AG10803 (cell line): ENCODE data around the gene ARV1.
"Not testable (repeated sequence)": the region's sequence is repeated elsewhere in the genome, so short reads cannot be mapped to it uniquely, and the experiment has no call there.

ENCODE experiments used
- DNase-seq: peaks from one replicate; pipeline ENCODE4 v3.0.0; 2010; ENCODE audit warnings: low read depth
- H3K4me3 ChIP-seq: 2 replicates; pipeline ENCODE4 v1.5.1; 2011; ENCODE audit warnings: mild to moderate bottlenecking, low read length, control low read depth
- TF ChIP-seq, protein P1 (sequence below): conservative IDR thresholded peaks from 2 replicates; pipeline ENCODE4 v1.5.1; 2011; ENCODE audit warnings: mild to moderate bottlenecking, low read length, control low read depth, inconsistent platforms

The ARV1 gene

DNA sequence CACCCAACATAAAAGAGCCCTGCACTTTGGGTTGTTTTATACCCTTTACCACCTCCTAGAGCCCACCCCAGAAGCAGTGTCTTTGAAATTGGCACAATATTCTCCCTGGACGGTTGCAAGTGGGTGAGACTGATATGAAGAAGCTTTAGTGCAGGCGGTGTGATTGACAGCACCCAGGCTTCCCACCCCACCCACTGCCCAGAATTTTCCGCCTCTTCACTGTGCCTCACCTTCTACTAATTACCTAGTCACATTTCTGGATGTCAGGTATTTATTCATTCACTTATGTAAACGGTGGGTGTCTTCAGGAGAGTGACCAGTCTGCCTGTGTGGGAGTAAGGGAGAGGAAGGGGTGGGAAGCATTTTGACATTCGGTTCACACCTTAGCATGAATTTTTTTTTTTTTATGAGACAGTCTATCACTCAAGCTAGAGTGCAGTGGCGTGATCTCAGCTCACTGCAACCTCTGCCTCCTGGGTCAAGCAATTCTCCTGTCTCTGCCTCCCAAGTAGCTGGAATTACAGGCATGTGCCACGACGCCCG is 62.9 kb downstream of the ARV1 start:
- TF ChIP-seq, protein P1, sequence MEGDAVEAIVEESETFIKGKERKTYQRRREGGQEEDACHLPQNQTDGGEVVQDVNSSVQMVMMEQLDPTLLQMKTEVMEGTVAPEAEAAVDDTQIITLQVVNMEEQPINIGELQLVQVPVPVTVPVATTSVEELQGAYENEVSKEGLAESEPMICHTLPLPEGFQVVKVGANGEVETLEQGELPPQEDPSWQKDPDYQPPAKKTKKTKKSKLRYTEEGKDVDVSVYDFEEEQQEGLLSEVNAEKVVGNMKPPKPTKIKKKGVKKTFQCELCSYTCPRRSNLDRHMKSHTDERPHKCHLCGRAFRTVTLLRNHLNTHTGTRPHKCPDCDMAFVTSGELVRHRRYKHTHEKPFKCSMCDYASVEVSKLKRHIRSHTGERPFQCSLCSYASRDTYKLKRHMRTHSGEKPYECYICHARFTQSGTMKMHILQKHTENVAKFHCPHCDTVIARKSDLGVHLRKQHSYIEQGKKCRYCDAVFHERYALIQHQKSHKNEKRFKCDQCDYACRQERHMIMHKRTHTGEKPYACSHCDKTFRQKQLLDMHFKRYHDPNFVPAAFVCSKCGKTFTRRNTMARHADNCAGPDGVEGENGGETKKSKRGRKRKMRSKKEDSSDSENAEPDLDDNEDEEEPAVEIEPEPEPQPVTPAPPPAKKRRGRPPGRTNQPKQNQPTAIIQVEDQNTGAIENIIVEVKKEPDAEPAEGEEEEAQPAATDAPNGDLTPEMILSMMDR = no peak
- H3K4me3 ChIP-seq = no peak overlapping the region
- DNase-seq = no peak

- DNase-seq = no peak
- TF ChIP-seq, protein P1 = no peak
- no peak overlapping the region for H3K4me3 ChIP-seq
These were observed 65.7 kb downstream of the ARV1 start for GRCh38 chr1:231044588-231044987.

DNA sequence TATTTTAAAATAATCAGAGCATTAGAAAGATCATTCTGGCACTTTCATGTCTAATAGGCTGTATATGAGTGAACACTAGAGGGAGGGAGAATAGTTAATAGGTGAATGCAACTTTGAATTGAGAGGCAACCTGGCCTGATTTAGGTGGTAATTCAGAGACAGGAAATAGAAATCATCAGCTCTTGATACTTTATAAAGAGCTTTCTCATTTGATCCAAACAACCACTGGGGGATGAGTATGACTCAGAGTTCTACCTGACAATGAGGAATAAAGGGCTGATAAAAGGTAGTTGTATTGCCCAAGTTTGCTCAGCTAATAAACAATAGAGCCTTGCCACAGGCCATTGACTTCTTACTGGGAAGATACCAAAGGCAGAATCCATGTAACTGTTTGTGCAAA is 66.4 kb downstream of the ARV1 start:
- TF ChIP-seq, protein P1 = no peak
- DNase-seq = no peak
- H3K4me3 ChIP-seq = no peak overlapping the region

GRCh38 chr1:231045921-231046729 is 67.2 kb downstream of the ARV1 start:
- not testable (repeated sequence) for H3K4me3 ChIP-seq, DNase-seq

- H3K4me3 ChIP-seq = no peak overlapping the region
- DNase-seq = no peak
- TF ChIP-seq, protein P1 = no peak
These were observed 68.0 kb downstream of the ARV1 start for GRCh38 chr1:231046730-231047395.

DNA sequence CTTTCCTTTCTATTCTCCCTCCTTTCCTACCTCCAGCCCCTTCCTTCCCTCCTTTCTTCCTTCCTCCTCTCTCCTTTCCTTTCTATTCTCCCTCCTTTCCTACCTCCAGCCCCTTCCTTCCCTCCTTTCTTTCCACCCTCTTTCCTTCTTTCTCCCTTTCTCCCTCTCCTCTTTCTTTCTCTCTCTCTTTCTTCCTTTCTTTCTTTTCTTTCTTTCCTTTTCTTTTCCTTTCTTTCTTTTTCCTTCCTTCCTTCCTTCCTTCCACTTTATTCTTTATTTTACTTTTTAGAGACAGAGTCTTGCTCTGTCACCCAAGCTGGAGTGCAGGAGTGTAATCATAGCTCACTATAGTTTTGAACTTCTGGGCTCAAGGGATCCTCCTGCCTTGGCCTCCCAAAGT is 68.6 kb downstream of the ARV1 start:
- not testable (repeated sequence) for H3K4me3 ChIP-seq, DNase-seq

DNA sequence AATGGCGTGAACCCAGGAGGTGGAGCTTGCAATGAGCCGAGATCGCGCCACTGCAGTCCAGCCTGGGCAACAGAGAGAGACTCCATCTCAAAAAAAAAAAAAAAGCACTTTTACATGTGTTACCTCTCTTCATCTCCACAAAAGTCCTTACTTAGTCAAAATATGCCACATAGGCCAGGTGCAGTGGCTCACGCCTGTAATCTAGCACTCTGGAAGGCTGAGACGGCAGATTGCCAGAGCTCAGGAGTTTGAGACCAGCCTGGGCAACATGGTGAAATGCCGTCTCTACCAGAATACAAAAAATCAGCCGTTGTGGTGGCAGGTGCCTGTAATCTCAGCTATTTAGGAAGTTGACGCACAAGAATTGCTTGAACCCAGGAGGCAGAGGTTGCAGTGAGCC is 69.5 kb downstream of the ARV1 start:
- not testable (repeated sequence) for DNase-seq, H3K4me3 ChIP-seq

DNA sequence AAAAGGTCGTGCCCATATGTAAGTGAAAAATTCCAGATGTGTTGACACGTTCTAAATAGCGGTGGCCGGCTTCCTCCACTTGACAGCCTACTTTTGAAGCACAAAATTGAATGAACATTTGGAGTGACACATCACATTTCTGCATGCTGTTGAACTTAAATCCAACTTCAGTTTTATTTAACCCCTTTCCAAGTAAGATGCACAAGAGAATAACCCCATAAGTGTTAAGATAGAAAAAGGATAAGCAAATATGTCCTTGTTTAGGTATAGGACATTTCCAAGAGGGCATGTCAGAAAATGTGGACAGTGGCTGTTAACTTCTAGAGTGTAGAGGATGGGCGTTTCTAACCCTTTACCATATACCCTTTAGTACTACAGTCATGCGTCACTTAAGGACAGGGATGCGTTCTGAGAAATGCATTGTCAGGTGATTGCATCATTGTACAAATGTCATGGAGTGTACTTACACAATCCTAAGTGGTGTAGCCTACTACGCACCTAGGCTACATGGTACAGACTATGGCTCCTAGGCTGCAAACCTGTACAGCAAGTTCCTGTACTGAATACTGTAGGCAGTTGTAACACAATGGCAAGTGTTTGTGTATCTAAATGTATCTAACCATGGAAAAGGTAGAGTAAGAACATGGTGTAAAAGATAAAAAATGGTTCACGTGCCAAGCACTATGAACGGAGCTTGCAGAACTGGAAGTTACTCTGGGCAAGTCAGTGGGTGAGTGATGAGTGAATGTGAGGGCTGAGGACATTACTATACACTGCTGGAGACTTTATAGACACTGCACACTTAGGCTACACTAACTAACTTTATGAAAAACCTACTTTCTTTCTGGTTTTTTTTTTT is 70.5 kb downstream of the ARV1 start:
- H3K4me3 ChIP-seq = no peak overlapping the region
- no peak for DNase-seq
- TF ChIP-seq, protein P1 = no peak
